HepG2 (cell line): ENCODE data around the gene RASA3. TPM values are rescaled to one million over a fixed set of nuclear protein-coding genes. Genes with fewer than 3 reads are reported as not detected.

Experiments used
- ATAC-seq: fragments of 200-7000 bp; cut with Tn5 transposase; 3 replicates; pipeline ENCODE4 v1.9.1; 2020; ENCODE audit warnings: mild to moderate bottlenecking, moderate library complexity
- BruUV-seq: library from RNA; stranded (reverse); fragments of 400-500 nt; replicated peaks from 2 replicates; lab custom pipeline; 2021; lab: Mats Ljungman, UMichigan
- CTCF ChIA-PET: fragments of 300-600 bp; formaldehyde crosslinking; extraction: SDS; loops from one replicate; lab custom pipeline; 2021; ENCODE audit warnings: low total read pairs, inconsistent platforms, low intra/inter-chr PET ratio; lab: Yijun Ruan, JAX
- POLR2A ChIA-PET: fragments of 350-600 bp; sonication (Branson Sonifier 250); formaldehyde crosslinking; loops from one replicate; lab custom pipeline; 2020; ENCODE audit warnings: antibody characterized with exemption, inconsistent platforms; lab: Yijun Ruan, JAX
- DNase-seq: peaks from one replicate; pipeline ENCODE4 v3.0.0-alpha.2; 2015; ENCODE audit warnings: low spot score
- FAIRE-seq: peaks from 3 replicates; lab custom pipeline; 2011; peaks lifted over from hg19 to GRCh38; lab: Jason Lieb, UNC
- H2AFZ ChIP-seq: one replicate; pipeline ENCODE4 v1.6.1; 2011; ENCODE audit warnings: low read length, inconsistent platforms
- H3K27ac ChIP-seq: fragments of 300-600 bp; 3 replicates; pipeline ENCODE4 v1.8.0; 2011; ENCODE audit warnings: mixed run types, mild to moderate bottlenecking, mixed read lengths, low read length, inconsistent platforms; ENCODE audit not compliant: insufficient read depth; ENCODE audit errors: extremely low read length
- H3K27me3 ChIP-seq, 2 experiments: fragments of 200-600 bp in 1 of 2; 2 replicates in 1 of 2; 3 replicates in 1 of 2; pipeline versions ENCODE4 v1.6.0 to v1.8.0; 2011; ENCODE audit warnings: low read length in 2 of 2, mild to moderate bottlenecking in 2 of 2, moderate library complexity in 2 of 2, inconsistent platforms in 1 of 2; ENCODE audit not compliant: insufficient read depth in 2 of 2, control insufficient read depth in 1 of 2
- H3K36me3 ChIP-seq, 2 experiments: fragments of 200-600 bp in 1 of 2; replicated peaks in 1 of 2; 2 replicates in 1 of 2; 3 replicates in 1 of 2; pipeline versions ENCODE4 v1.5.1 to v1.8.0; 2011; ENCODE audit warnings: low read length in 2 of 2, inconsistent platforms in 1 of 2; ENCODE audit not compliant: insufficient read depth in 2 of 2, control insufficient read depth in 1 of 2
- H3K4me1 ChIP-seq: 2 replicates; pipeline ENCODE4 v1.5.1; 2012; ENCODE audit warnings: low read length, inconsistent platforms; ENCODE audit not compliant: insufficient read depth
- H3K4me2 ChIP-seq: 2 replicates; pipeline ENCODE4 v1.6.0; 2011; ENCODE audit warnings: low read depth, low read length, inconsistent platforms
- H3K4me3 ChIP-seq, 3 experiments: fragments of 200-600 bp in 1 of 3; sonication (generic), shearing (Covaris generic) in 1 of 3; replicated peaks in 1 of 3; 2 replicates each; pipeline ENCODE4 v1.5.1; 2011 to 2016; ENCODE audit warnings: low read length in 3 of 3, inconsistent platforms in 2 of 3, low read depth in 2 of 3, mild to moderate bottlenecking in 2 of 3, control low read depth in 1 of 3, mixed read lengths in 1 of 3; ENCODE audit not compliant: insufficient read depth in 1 of 3
- H3K79me2 ChIP-seq: one replicate; pipeline ENCODE4 v1.6.1; 2011; ENCODE audit warnings: low read length, inconsistent platforms; ENCODE audit not compliant: insufficient read depth
- H3K9ac ChIP-seq: 2 replicates; pipeline ENCODE4 v1.6.0; 2011; ENCODE audit warnings: mild to moderate bottlenecking, low read depth, low read length, inconsistent platforms; ENCODE audit not compliant: insufficient read depth
- H3K9me3 ChIP-seq: 2 replicates; pipeline ENCODE4 v1.5.1; 2012; ENCODE audit warnings: mild to moderate bottlenecking, low read length
- H4K20me1 ChIP-seq: 2 replicates; pipeline ENCODE4 v1.6.0; 2011; ENCODE audit warnings: inconsistent platforms, mild to moderate bottlenecking, low read length, moderate library complexity; ENCODE audit not compliant: insufficient read depth
- MNT ChIP-seq: fragments of 450-650 bp; IDR thresholded peaks from 2 replicates; pipeline ENCODE4 v1.6.1; 2016
- ZBTB39 ChIP-seq: sonication (generic); formaldehyde crosslinking; IDR thresholded peaks from 2 replicates; pipeline ENCODE4 v1.5.0; 2020; ENCODE audit warnings: missing genetic modification reagents
- WGBS: methylation state at CpG from one replicate; pipeline ENCODE4 v1.1.6; 2017; ENCODE audit warnings: low lambda C conversion rate; 5-methylcytosine and 5-hydroxymethylcytosine counted together
- in situ Hi-C: cut with HindIII; loops from 2 replicates; pipeline ENCODE4 v1.10.0; 2017; ENCODE audit warnings: low pct_unique_long_range_greater_than_20kb; ENCODE audit not compliant: extremely low pct_ligation_motif_present
- intact Hi-C: fragments of 100-400 bp; cut with micrococcal nuclease; formaldehyde crosslinking; loops from one replicate; pipeline ENCODE4 v1.10.0; 2022; ENCODE audit not compliant: unreplicated experiment
- polyA plus RNA-seq, 8 experiments: library from polyadenylated mRNA; depleted of rRNA in 3 of 8; stranded (reverse) in 7 of 8; unstranded in 1 of 8; fragments of >200 nt; fragmentation: Illumina TruSeq in 4 of 8; extraction: Trizol in 4 of 8; gene quantifications; 2 replicates each; pipeline versions ENCODE4 v1.2.1 to v1.2.3, GENCODE V29; 2011 to 2016; ENCODE audit warnings: low read depth in 4 of 8, missing spikeins in 1 of 8, mixed read lengths in 1 of 8; ENCODE audit not compliant: insufficient read depth in 1 of 8
- total RNA-seq, 5 experiments: library from RNA; depleted of rRNA; stranded (reverse); fragments of >200 nt; fragmentation: Illumina TruSeq; extraction: Trizol; gene quantifications; 2 replicates each; pipeline ENCODE4 v1.2.3, GENCODE V29; 2016; ENCODE audit warnings: low read depth in 1 of 5

Gene RASA3
- total and polyA plus RNA-seq, 2 of the 13 experiments (the other 11 are each of a cell fraction or from before 2014, with no cell fraction given), result 0.05 TPM; not detected in 1

GRCh38 chr13:114131583-114132418, 622 bp downstream of the RASA3 start:
- Histone ChIP-seq H3K4me3 (peak overlapping the region in 1 of 3 experiments; percentile 10; a peak in 2 of 6 replicates), H3K36me3 (no peaks in the 10 kb centered on the region), H2AFZ (no peak overlapping the region), H3K9me3 (no peaks in the 10 kb centered on the region), H3K9ac (no peak overlapping the region), H3K4me2 (0 out of 2 replicates have a peak overlapping the region, but pooled peaks have one; percentile 39), H3K27me3 (peaks cover 15 to 71% of the 10 kb centered on the region in 2 experiments), H3K27ac (no peak overlapping the region), H4K20me1 (peaks cover 2% of the 10 kb centered on the region; the same call in 1 of the 2 replicates), H3K4me1 (no peaks in the 10 kb centered on the region), H3K79me2 (no peaks in the 10 kb centered on the region)
- in situ Hi-C loops, result no loop called here
- DNase-seq (no peak), ATAC-seq (no peak), FAIRE-seq (no peak)
- WGBS, result 56% methylated on average over 40 of the region's 95 CpGs
- intact Hi-C loops, result no loop called here
- ChIA-PET POLR2A (no interaction called here), CTCF (no interaction called here)
- BruUV-seq, result no TSS peak
- TF ChIP-seq MNT, result peak; percentile 49; the same call in 1 of the 2 replicates
- TF ChIP-seq ZBTB39 (CRISPR knock-in tag), result no peak
